ENCODE results near the gene LRP5.

GRCh38 chr11:68279676-68280075 is 32.7 kb upstream of the LRP5 start:
- TF ChIP-seq CBX3 (IDR thresholded peaks at IDR 0.05; ENCODE audit: borderline replicate concordance in 1 of 2, low read length in 2 of 2), result no peak
- TF ChIP-seq ARID4B (CRISPR knock-in tag; IDR thresholded peaks at IDR 0.05), result no peak
- no peak for TF ChIP-seq IFI16 (CRISPR knock-in tag; IDR thresholded peaks at IDR 0.05)
- TF ChIP-seq ZZZ3 (IDR thresholded peaks at IDR 0.05), result no peak
- TF ChIP-seq HSF4 (CRISPR knock-in tag; IDR thresholded peaks at IDR 0.05; ENCODE audit: borderline replicate concordance), result no peak
- no peak for TF ChIP-seq BRCA1 (IDR thresholded peaks at IDR 0.05)
- TF ChIP-seq BRCA1 (CRISPR knock-in tag; IDR thresholded peaks at IDR 0.05), result no peak
- TF ChIP-seq FOS (IDR thresholded peaks at IDR 0.05; ENCODE audit: extremely low read depth, insufficient read length), result no peak
- no peak for TF ChIP-seq PML (IDR thresholded peaks at IDR 0.05; ENCODE audit: low read length)
- TF ChIP-seq USF2 (CRISPR knock-in tag; IDR thresholded peaks at IDR 0.05), result no peak
- no peak for TF ChIP-seq FOXM1 (IDR thresholded peaks at IDR 0.05; ENCODE audit: low read depth)
- TF ChIP-seq FOXM1 (CRISPR knock-in tag; IDR thresholded peaks at IDR 0.05; ENCODE audit: low read depth), result no peak

Data from K562 (cell line).